Prostate gland (tissue), 2 donors: Measurements from ENCODE around the gene NDST4.

Experiments used
- POLR2A ChIP-seq: fragments of 450-650 bp; IDR thresholded peaks from one replicate; pipeline ENCODE4 v1.6.1; 2016; ENCODE audit warnings: antibody characterized with exemption, mild to moderate bottlenecking
- POLR2AphosphoS5 ChIP-seq: sonication (generic); formaldehyde crosslinking; IDR thresholded peaks from one replicate; pipeline ENCODE4 v1.6.1; 2017; ENCODE audit warnings: antibody characterized with exemption
- TF ChIP-seq, protein P1 (sequence below), 4 experiments: fragments of 200-600 bp in 2 of 4; fragments of 450-650 bp in 2 of 4; sonication (generic) in 2 of 4; IDR thresholded peaks; 1 replicate in 3 of 4; 2 replicates in 1 of 4; pipeline ENCODE4 v1.5.1; 2016 to 2019; ENCODE audit warnings: antibody characterized with exemption in 4 of 4, mild to moderate bottlenecking in 2 of 4, moderate library complexity in 2 of 4

DNA sequence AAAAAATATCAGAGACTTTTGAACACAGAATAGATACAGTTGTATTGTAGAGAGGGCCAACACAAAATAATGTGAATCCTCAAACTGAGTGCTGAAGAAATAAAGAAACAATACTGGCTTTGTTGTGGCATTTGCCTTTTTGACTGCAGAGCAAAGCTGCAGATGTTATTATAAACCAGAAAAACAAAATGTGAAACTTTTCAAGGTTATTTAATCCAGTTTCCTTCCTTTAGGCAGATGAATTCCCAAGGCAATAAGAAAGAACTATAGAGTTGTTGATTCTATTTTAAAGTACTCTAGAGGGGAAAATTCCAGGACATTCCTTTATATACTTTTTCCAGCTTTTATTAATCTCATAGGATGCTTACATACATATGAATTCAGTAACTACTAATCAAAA is 186.8 kb downstream of the NDST4 start:
- TF ChIP-seq, protein P1, sequence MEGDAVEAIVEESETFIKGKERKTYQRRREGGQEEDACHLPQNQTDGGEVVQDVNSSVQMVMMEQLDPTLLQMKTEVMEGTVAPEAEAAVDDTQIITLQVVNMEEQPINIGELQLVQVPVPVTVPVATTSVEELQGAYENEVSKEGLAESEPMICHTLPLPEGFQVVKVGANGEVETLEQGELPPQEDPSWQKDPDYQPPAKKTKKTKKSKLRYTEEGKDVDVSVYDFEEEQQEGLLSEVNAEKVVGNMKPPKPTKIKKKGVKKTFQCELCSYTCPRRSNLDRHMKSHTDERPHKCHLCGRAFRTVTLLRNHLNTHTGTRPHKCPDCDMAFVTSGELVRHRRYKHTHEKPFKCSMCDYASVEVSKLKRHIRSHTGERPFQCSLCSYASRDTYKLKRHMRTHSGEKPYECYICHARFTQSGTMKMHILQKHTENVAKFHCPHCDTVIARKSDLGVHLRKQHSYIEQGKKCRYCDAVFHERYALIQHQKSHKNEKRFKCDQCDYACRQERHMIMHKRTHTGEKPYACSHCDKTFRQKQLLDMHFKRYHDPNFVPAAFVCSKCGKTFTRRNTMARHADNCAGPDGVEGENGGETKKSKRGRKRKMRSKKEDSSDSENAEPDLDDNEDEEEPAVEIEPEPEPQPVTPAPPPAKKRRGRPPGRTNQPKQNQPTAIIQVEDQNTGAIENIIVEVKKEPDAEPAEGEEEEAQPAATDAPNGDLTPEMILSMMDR (IDR thresholded peaks at IDR 0.05): no peak
- TF ChIP-seq POLR2AphosphoS5: no peak
- TF ChIP-seq POLR2A: no peak
